ENCODE data around the gene TNFSF10. TPM values are rescaled to one million over a fixed set of nuclear protein-coding genes. Genes with fewer than 3 reads are reported as not detected.

Gene TNFSF10
- total RNA-seq, 1 donor from 2014 or later: not detected

DNA sequence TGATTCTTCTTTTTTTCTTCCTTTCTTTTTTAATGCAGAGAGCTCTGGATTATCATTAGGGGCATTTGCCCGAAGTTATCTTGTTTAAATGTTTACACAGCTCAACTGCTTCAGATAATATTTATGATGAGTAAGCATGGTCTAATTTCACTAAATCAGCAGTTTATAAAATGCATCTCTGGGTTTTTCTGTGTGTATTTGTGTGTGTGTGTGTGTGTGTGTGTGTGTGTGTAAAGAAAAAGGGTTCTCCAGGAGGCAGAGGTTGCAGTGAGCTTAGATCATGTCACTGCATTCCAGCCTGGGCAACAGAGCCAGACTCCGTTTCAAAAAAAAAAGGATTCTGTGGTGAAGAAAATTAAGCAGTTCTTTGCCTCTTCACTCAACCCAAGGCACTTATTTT is 25.9 kb upstream of the TNFSF10 start:
- TF ChIP-seq, protein P1, sequence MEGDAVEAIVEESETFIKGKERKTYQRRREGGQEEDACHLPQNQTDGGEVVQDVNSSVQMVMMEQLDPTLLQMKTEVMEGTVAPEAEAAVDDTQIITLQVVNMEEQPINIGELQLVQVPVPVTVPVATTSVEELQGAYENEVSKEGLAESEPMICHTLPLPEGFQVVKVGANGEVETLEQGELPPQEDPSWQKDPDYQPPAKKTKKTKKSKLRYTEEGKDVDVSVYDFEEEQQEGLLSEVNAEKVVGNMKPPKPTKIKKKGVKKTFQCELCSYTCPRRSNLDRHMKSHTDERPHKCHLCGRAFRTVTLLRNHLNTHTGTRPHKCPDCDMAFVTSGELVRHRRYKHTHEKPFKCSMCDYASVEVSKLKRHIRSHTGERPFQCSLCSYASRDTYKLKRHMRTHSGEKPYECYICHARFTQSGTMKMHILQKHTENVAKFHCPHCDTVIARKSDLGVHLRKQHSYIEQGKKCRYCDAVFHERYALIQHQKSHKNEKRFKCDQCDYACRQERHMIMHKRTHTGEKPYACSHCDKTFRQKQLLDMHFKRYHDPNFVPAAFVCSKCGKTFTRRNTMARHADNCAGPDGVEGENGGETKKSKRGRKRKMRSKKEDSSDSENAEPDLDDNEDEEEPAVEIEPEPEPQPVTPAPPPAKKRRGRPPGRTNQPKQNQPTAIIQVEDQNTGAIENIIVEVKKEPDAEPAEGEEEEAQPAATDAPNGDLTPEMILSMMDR (IDR thresholded peaks at IDR 0.05): no peak
- Mint-ChIP-seq H3K36me3 (ENCODE audit: low read depth) (no peaks in the 10 kb centered on the region), H3K4me3 (ENCODE audit: unreplicated experiment) (no peak overlapping the region), H3K27ac (ENCODE audit: unreplicated experiment) (no peak overlapping the region), H3K27me3 (ENCODE audit: low read depth) (no peaks in the 10 kb centered on the region), H3K9me3 (ENCODE audit: low read depth) (no peaks in the 10 kb centered on the region), H3K4me1 (ENCODE audit: low read depth) (peaks cover 5% of the 10 kb centered on the region)
- no peak for DNase-seq (ENCODE audit: low spot score)

DNA sequence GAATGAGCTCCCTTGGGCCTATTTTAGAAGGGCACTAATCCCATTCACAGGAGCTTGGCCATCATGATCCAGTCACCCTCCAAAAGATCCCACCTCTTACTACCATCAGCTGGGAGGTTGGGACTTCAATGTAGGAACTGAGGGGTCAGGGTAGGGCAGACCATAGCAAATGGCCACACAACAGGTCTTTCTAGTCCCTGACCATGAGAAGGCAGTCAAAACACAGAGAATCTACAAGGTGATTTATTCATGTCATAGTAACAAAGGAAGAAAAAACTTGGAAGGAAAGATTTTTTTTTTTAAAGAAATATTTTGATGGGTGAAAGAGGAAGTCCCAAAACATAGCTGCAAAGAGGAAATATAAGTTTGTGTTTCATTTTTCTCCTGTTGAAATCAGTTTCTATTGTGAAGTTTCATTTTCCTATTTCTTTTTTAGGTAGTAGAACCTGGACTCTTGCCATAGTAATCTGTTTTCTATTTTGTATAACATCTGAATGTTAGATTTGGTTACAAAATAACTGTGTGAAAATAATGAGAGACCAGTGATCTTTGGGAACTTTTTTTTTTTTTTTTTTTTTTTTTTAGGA is 23.5 kb upstream of the TNFSF10 start:
- no peaks in the 10 kb centered on the region for H3K27me3 Mint-ChIP-seq (ENCODE audit: low read depth)
- H3K36me3 Mint-ChIP-seq (ENCODE audit: low read depth): no peaks in the 10 kb centered on the region
- peaks cover 8% of the 10 kb centered on the region for H3K4me1 Mint-ChIP-seq (ENCODE audit: low read depth)
- DNase-seq (ENCODE audit: low spot score): no peak
- TF ChIP-seq, protein P1 (IDR thresholded peaks at IDR 0.05): no peak
- no peak overlapping the region for H3K27ac Mint-ChIP-seq (ENCODE audit: unreplicated experiment)
- H3K4me3 Mint-ChIP-seq (ENCODE audit: unreplicated experiment): no peak overlapping the region
- no peaks in the 10 kb centered on the region for H3K9me3 Mint-ChIP-seq (ENCODE audit: low read depth)

DNA sequence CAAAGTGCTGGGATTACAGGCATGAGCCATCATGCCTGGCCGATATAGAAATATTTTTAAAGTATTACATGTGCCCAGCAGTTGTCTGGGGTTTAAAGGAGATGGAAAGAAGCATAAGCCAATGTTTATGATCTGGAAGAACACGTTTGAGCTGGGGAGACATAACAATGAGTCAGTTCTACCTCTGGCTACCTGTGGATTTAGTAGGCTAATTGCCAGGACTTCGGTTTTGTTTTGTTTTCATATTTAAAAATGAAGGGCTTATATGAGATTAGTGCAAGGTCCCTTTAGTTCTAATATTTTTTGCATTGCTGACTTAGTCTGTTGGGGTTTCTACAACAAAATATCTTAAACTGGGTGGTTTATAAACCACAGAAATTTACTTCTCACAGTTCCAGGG is 22.9 kb upstream of the TNFSF10 start:
- H3K27ac Mint-ChIP-seq (ENCODE audit: unreplicated experiment): no peak overlapping the region
- H3K4me1 Mint-ChIP-seq (ENCODE audit: low read depth): peaks cover 9% of the 10 kb centered on the region
- DNase-seq (ENCODE audit: low spot score): no peak
- no peaks in the 10 kb centered on the region for H3K9me3 Mint-ChIP-seq (ENCODE audit: low read depth)
- no peaks in the 10 kb centered on the region for H3K27me3 Mint-ChIP-seq (ENCODE audit: low read depth)
- no peak overlapping the region for H3K4me3 Mint-ChIP-seq (ENCODE audit: unreplicated experiment)
- no peaks in the 10 kb centered on the region for H3K36me3 Mint-ChIP-seq (ENCODE audit: low read depth)
- TF ChIP-seq, protein P1 (IDR thresholded peaks at IDR 0.05): no peak

DNA sequence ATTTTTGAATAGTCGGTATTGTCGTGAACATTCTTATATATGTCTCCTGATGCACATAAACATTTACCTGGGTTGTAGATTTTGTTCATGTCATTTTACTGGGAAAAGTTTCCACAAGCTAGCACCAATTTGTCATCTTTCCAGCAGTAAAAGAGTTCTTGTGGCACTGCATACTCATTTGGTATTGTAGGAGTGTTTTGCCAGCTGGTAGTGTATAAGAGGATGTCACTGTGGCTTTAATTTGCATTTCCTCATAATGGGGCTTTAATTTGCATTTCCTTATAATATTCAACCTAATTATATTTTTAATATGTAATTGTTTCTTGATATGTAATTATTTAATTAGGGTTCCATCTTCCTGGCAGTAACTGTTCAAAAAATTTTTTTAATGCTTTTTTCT is 21.2 kb upstream of the TNFSF10 start:
- no peaks in the 10 kb centered on the region for H3K9me3 Mint-ChIP-seq (ENCODE audit: low read depth)
- no peak overlapping the region for H3K27ac Mint-ChIP-seq (ENCODE audit: unreplicated experiment)
- TF ChIP-seq, protein P1 (IDR thresholded peaks at IDR 0.05): no peak
- no peaks in the 10 kb centered on the region for H3K27me3 Mint-ChIP-seq (ENCODE audit: low read depth)
- H3K36me3 Mint-ChIP-seq (ENCODE audit: low read depth): no peaks in the 10 kb centered on the region
- H3K4me3 Mint-ChIP-seq (ENCODE audit: unreplicated experiment): no peak overlapping the region
- no peak for DNase-seq (ENCODE audit: low spot score)
- peaks cover 5% of the 10 kb centered on the region for H3K4me1 Mint-ChIP-seq (ENCODE audit: low read depth)

DNA sequence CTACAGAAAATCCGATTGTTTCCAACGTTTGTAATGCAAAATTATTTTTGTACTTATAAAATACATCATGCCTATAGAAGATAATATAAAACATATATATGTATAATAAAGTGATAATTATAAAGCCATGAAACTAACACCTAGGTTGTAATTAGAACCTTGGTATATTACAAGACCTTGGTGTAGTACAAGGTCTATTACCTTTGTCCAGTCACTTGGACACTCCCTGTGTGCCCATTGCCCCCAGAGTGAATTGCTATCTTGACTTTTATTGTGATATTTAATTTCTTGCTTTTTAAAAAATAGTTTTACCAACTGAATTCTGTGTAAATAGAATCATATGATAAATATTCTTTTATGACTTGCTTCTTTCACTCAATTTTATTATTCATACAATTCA is 20.7 kb upstream of the TNFSF10 start:
- Mint-ChIP-seq H3K9me3 (ENCODE audit: low read depth) (peaks cover 1% of the 10 kb centered on the region), H3K27ac (ENCODE audit: unreplicated experiment) (no peak overlapping the region), H3K4me3 (ENCODE audit: unreplicated experiment) (no peak overlapping the region), H3K27me3 (ENCODE audit: low read depth) (no peaks in the 10 kb centered on the region), H3K4me1 (ENCODE audit: low read depth) (peaks cover 5% of the 10 kb centered on the region), H3K36me3 (ENCODE audit: low read depth) (no peaks in the 10 kb centered on the region)
- TF ChIP-seq, protein P1 (IDR thresholded peaks at IDR 0.05): no peak
- DNase-seq (ENCODE audit: low spot score): no peak
